OCI-LY1 (cell line): Measurements from ENCODE around the gene NTNG1.

Experiments used
- H2AFZ ChIP-seq: fragments of 200-600 bp; sonication (generic), shearing (Covaris generic); 2 replicates; pipeline ENCODE4 v1.6.0; 2014; ENCODE audit warnings: antibody characterized with exemption, mild to moderate bottlenecking, low read length
- H3F3A ChIP-seq: fragments of 200-600 bp; sonication (generic), shearing (Covaris generic); 2 replicates; pipeline ENCODE4 v1.6.0; 2014; ENCODE audit warnings: mild to moderate bottlenecking, antibody characterized with exemption, low read length, moderate library complexity; ENCODE audit not compliant: insufficient read depth
- H3K27ac ChIP-seq: fragments of 200-600 bp; sonication (generic); 2 replicates; pipeline ENCODE4 v1.5.1; 2014; ENCODE audit warnings: low read length, mixed run types, mild to moderate bottlenecking, low read depth; ENCODE audit not compliant: poor library complexity, severe bottlenecking
- H3K27me3 ChIP-seq: fragments of 200-600 bp; sonication (generic); 2 replicates; pipeline ENCODE4 v1.6.0; 2014; ENCODE audit warnings: antibody characterized with exemption, mild to moderate bottlenecking, low read length, moderate library complexity; ENCODE audit not compliant: insufficient read depth
- H3K36me3 ChIP-seq: fragments of 200-600 bp; sonication (generic); 2 replicates; pipeline ENCODE4 v1.6.1; 2014; ENCODE audit warnings: mild to moderate bottlenecking, antibody characterized with exemption, low read length, moderate library complexity, mixed read lengths; ENCODE audit not compliant: insufficient read depth
- H3K4me1 ChIP-seq: fragments of 200-600 bp; sonication (generic); 2 replicates; pipeline ENCODE4 v1.5.1; 2014; ENCODE audit warnings: mild to moderate bottlenecking, low read length, moderate library complexity; ENCODE audit not compliant: insufficient read depth, severe bottlenecking
- H3K4me2 ChIP-seq: fragments of 200-600 bp; sonication (generic), shearing (Covaris generic); 2 replicates; pipeline ENCODE4 v1.6.1; 2014; ENCODE audit warnings: low read length
- H3K4me3 ChIP-seq: fragments of 200-600 bp; sonication (generic); 2 replicates; pipeline ENCODE4 v1.5.1; 2014; ENCODE audit warnings: low read length, low read depth, mild to moderate bottlenecking, mixed read lengths; ENCODE audit not compliant: poor library complexity, severe bottlenecking
- H3K79me2 ChIP-seq: fragments of 200-600 bp; shearing (Covaris generic); 2 replicates; pipeline ENCODE4 v1.6.1; 2016; ENCODE audit warnings: mixed run types, low read length, mixed read lengths; ENCODE audit not compliant: insufficient read depth
- H3K9ac ChIP-seq: fragments of 200-600 bp; sonication (generic), shearing (Covaris generic); 2 replicates; pipeline ENCODE4 v1.6.1; 2014; ENCODE audit warnings: mild to moderate bottlenecking, low read length, mixed read lengths
- H3K9me2 ChIP-seq: fragments of 200-600 bp; sonication (generic), shearing (Covaris generic); 2 replicates; pipeline ENCODE4 v1.6.1; 2014; ENCODE audit warnings: low read depth, mild to moderate bottlenecking, low read length, mixed read lengths
- H3K9me3 ChIP-seq: fragments of 200-600 bp; shearing (Covaris generic); 2 replicates; pipeline ENCODE4 v1.6.1; 2014; ENCODE audit warnings: low read length, mixed read lengths
- H4K20me1 ChIP-seq: fragments of 200-600 bp; sonication (generic), shearing (Covaris generic); 2 replicates; pipeline ENCODE4 v1.6.0; 2016; ENCODE audit warnings: mild to moderate bottlenecking, low read length; ENCODE audit not compliant: insufficient read depth
- EZH2 ChIP-seq: fragments of 200-600 bp; sonication (generic), shearing (Covaris generic); IDR thresholded peaks from 2 replicates; pipeline ENCODE4 v1.8.0; 2017; ENCODE audit warnings: borderline replicate concordance, mixed run types, mild to moderate bottlenecking, antibody characterized with exemption, low read length, moderate library complexity, mixed read lengths
- TF ChIP-seq, protein P1 (sequence below): fragments of 200-600 bp; sonication (generic), shearing (Covaris generic); IDR thresholded peaks from 2 replicates; pipeline ENCODE4 v1.5.1; 2017; ENCODE audit warnings: mild to moderate bottlenecking, antibody characterized with exemption, low read length, moderate library complexity, mixed read lengths

Gene NTNG1

DNA sequence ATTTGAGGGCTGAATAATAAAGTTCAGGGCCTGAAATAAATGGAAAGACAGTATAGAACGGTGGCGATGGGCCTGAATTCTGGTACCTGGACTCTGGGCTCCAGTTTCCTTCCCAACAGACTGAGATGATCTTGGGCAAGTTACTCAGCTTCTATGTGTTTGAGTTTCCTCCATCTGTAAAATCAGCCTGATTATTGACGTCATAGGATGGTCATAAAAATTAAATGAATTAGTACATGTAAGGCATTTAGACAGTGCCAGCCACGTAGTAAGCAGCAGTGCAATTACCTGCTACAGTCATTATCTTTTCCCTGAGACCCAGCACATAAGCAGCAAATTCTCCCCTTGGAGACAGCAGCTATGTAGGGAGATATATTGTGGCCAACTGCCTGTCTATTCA is 260.9 kb downstream of the NTNG1 start:
- Histone ChIP-seq H3K27ac (no peak overlapping the region), H3K4me2 (no peak overlapping the region), H3K4me1 (no peaks in the 10 kb centered on the region), H3K9me3 (no peaks in the 10 kb centered on the region), H3K4me3 (no peak overlapping the region), H3F3A (no peaks in the 10 kb centered on the region), H2AFZ (no peak overlapping the region), H3K79me2 (no peaks in the 10 kb centered on the region), H3K27me3 (no peaks in the 10 kb centered on the region), H3K9me2 (no peaks in the 10 kb centered on the region), H4K20me1 (no peaks in the 10 kb centered on the region), H3K36me3 (no peaks in the 10 kb centered on the region), H3K9ac (no peak overlapping the region)
- TF ChIP-seq EZH2 = no peak
- TF ChIP-seq, protein P1, sequence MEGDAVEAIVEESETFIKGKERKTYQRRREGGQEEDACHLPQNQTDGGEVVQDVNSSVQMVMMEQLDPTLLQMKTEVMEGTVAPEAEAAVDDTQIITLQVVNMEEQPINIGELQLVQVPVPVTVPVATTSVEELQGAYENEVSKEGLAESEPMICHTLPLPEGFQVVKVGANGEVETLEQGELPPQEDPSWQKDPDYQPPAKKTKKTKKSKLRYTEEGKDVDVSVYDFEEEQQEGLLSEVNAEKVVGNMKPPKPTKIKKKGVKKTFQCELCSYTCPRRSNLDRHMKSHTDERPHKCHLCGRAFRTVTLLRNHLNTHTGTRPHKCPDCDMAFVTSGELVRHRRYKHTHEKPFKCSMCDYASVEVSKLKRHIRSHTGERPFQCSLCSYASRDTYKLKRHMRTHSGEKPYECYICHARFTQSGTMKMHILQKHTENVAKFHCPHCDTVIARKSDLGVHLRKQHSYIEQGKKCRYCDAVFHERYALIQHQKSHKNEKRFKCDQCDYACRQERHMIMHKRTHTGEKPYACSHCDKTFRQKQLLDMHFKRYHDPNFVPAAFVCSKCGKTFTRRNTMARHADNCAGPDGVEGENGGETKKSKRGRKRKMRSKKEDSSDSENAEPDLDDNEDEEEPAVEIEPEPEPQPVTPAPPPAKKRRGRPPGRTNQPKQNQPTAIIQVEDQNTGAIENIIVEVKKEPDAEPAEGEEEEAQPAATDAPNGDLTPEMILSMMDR = no peak

DNA sequence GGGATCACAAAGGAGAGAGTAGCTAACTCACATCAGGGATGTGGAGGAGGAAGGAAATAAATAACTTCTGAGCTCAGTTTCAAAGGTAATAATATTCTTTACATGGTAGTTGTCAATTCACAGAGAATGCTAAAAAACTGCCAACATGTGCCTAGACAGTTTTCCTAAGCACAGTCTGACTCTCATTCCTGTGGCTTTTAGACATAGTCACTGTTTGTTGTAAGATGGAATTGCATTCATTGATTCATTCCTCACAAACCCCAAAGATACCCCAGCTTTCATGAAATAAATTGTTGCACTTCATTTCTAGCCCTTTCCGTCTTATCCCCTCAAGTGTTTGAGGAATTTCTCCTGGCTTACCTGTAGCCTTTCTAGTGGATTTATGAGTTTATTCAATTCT is 263.9 kb downstream of the NTNG1 start:
- Histone ChIP-seq H3F3A (no peaks in the 10 kb centered on the region), H3K27ac (no peak overlapping the region), H3K4me3 (no peak overlapping the region), H3K9me3 (no peaks in the 10 kb centered on the region), H3K4me1 (no peaks in the 10 kb centered on the region), H3K79me2 (no peaks in the 10 kb centered on the region), H2AFZ (no peak overlapping the region), H3K9ac (no peak overlapping the region), H3K27me3 (no peaks in the 10 kb centered on the region), H4K20me1 (no peaks in the 10 kb centered on the region), H3K9me2 (no peaks in the 10 kb centered on the region), H3K36me3 (no peaks in the 10 kb centered on the region), H3K4me2 (no peak overlapping the region)
- TF ChIP-seq, protein P1 = no peak
- TF ChIP-seq EZH2 = no peak

DNA sequence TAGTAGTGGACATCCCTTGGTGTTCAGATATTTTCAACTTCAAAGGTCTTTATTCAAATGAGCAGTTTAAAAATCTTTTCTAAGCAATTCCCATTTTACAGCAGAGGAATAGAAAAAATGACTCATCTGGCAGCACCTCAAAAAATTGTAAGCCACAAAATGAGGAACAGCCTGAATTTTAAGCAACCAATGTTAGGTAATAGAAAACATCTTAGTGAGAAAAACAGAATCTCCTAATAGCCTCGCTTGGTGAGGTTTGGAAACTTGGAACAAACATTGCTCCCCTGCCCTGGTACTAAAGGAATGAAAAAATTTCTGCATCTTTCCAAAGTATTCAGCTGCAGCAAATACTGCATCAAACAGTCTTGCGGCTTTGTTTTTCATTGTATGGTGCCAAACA is 264.4 kb downstream of the NTNG1 start:
- no peaks in the 10 kb centered on the region for H3K9me3 ChIP-seq
- H3K36me3 ChIP-seq = no peaks in the 10 kb centered on the region
- no peaks in the 10 kb centered on the region for H3F3A ChIP-seq
- no peak overlapping the region for H3K27ac ChIP-seq
- no peak overlapping the region for H3K4me2 ChIP-seq
- H3K27me3 ChIP-seq = no peaks in the 10 kb centered on the region
- no peak overlapping the region for H2AFZ ChIP-seq
- no peaks in the 10 kb centered on the region for H3K79me2 ChIP-seq
- H3K9ac ChIP-seq = no peak overlapping the region
- no peaks in the 10 kb centered on the region for H3K4me1 ChIP-seq
- no peak overlapping the region for H3K4me3 ChIP-seq
- H4K20me1 ChIP-seq = no peaks in the 10 kb centered on the region
- TF ChIP-seq, protein P1 = no peak
- TF ChIP-seq EZH2 = no peak
- no peaks in the 10 kb centered on the region for H3K9me2 ChIP-seq
